Activated effector memory CD4-positive, alpha-beta T cell treated with anti-CD3 and anti-CD28 coated beads, Interleukin-2, amount 50 U/mL, for 16 hours (primary cell): ENCODE data around the gene RHBDL2.
A peak's percentile ranks its signal among the peaks of the same experiment; 100 is the strongest.
"Not testable (repeated sequence)": the region's sequence is repeated elsewhere in the genome, so short reads cannot be mapped to it uniquely, and the experiment has no call there.

ENCODE experiments used
- DNase-seq: peaks from one replicate; pipeline ENCODE4 v3.0.0-alpha.2; 2020

RHBDL2 gene

GRCh38 chr1:38941527-38942019 lies at the start of gene RHBDL2:
RHBDL2 (minus strand) TSS chr1:38941830; CDS start chr1:38919212, 22,618 bp downstream.
- DNase-seq: no peak

GRCh38 chr1:38990738-38991637 lies 49.4 kb upstream of the RHBDL2 start, which contains the start of gene AKIRIN1:
AKIRIN1 (plus strand) TSS chr1:38991276; CDS start chr1:38991381, 105 bp downstream.
- DNase-seq: peak; percentile 99

- DNase-seq: no peak
Measured at GRCh38 chr1:38990386-38990737, 48.7 kb upstream of the RHBDL2 start.

- DNase-seq: no peak
Measured at GRCh38 chr1:38989979-38990378, 48.3 kb upstream of the RHBDL2 start.

DNA sequence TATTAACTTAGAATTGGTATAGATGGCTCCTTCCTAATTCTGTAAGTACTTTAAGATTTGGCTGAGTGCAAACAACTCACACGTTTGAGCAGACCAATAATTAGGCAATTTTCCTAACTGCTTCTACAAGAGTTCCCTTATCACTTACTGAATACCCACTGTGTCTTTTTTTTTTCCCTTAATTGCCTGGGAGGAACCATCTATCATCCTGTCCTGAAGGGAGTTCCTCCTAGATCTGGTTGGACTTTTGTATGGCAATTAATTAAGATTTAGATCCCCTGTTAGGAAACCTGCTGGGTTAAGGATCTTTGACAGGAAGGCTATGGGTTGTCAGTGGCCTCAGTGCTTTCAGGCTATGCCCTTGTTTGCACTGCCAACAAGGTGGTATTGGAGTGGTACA lies 37.8 kb upstream of the RHBDL2 start:
- DNase-seq: not testable (repeated sequence)

- DNase-seq: not testable (repeated sequence)
Measured at GRCh38 chr1:38978245-38978542, 36.6 kb upstream of the RHBDL2 start.

GRCh38 chr1:38977399-38978244 lies 36.0 kb upstream of the RHBDL2 start:
- DNase-seq: peak; percentile 75

DNA sequence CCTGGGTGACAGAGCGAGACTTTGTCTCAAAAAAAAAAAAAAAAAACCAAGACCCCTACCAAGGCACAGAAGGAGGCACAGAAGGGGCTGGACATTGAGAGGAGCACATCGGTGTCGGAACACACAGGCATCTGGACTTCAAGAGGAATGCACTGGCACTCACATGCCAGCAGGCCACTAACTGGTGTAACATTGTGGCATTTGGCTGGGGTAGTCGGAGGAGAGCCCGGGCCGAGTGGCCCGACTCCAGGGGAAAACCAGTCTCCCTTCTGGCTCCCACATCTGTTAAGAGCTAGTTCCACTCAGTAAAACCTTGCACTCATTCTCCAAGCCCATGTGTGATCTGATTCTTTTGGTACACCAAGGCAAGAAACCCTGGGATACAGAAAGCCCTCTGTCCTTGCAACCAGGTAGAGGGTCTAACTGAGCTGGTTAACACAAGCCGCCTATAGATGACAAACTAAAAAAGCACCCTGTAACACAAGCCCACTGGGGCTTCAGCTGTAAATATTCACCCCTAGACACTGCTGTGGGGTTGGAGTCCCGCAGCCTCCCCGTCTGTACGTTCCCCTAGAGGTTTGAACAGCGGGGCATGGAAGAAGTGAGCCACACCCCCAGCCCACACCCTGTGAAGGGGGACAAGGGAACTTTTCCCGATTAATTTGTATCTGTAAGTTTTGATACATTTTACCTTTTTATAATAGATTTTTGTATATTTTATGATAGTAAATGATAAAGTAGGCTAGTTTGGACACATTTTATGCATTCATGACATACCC lies 32.2 kb upstream of the RHBDL2 start:
- no peak for DNase-seq

- DNase-seq: not testable (repeated sequence)
Measured at GRCh38 chr1:38973145-38973544, 31.5 kb upstream of the RHBDL2 start.

DNA sequence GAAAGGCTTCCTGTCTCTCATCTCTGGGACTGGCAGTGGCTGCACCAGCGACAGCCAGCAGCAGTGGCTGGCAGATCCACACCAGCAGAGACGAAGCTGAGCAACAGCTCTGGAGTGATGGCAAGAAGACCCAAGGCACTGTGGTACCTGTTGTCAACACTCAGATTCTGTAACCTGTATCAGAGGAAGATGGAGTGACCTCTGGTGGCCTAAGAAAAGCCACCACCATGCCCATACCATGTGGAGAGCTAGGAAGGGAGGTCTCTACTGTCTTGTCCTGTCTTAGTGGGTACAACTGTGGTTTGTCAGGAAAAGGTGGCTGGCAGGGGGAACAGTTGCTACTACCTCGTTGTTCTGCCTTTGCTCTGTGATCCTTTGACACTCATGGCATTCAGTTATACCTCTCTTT lies 22.5 kb upstream of the RHBDL2 start:
- DNase-seq: no peak

- no peak for DNase-seq
Measured at GRCh38 chr1:38962560-38962959, 20.9 kb upstream of the RHBDL2 start.

DNA sequence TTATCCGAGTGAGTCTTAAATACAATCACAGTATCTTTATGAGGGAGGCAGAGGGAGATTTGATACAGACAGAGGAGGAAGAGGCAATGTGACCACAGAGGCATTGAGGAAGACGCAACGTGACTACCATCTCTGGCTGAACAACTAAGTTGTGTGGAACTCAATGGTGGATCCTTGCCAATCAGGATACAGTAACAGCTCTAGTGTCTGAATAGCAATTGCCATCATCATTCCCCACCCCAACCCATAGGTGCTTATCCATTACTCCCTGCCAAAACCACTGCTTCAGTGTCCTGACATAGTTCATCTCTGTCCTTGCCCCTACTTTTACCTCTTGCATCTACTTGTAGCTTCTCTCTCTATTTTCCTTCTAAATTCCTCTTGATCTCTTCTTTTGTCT lies 20.5 kb upstream of the RHBDL2 start:
- no peak for DNase-seq

DNA sequence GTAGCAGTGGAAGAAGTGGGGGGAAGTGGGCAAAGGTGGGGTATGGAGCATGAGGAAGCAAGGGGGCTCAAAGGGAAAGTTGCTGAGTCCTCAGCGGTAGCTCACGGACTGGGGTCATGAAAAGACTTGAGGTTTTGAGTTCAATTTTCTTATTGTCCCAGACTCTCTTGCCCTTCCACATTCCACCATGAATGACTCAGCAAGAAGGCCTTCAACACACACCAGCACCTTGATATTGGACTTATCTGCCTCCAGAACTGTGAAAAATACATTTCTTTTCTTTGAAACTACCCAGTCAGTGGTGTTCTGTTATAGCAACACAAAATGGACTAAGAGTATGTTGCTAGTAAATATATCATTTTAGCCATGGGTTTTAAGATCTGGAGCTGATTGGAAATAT lies 17.3 kb upstream of the RHBDL2 start:
- no peak for DNase-seq

- DNase-seq: no peak
Measured at GRCh38 chr1:38953433-38953860, 11.8 kb upstream of the RHBDL2 start.

DNA sequence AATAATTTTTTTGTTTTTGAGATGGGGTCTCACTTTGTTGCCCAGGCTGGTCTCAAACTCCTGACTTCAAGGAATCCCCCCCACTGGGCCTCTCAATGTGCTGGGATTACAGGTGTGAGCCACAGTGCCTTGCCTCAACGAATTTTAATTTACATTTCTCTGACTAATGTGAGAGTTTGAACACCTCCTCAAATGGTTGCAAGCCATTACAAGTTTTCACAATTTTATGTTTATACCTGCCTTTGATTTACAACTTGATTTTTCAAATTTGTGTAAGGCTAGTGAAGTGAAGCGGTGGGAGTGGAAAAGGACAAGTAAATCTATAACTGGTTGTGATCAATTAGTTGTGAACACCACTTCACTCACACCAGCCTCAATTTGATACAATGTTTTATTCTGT lies 8.9 kb upstream of the RHBDL2 start:
- no peak for DNase-seq

- no peak for DNase-seq
Measured at GRCh38 chr1:38944547-38944946, 2.9 kb upstream of the RHBDL2 start.

DNA sequence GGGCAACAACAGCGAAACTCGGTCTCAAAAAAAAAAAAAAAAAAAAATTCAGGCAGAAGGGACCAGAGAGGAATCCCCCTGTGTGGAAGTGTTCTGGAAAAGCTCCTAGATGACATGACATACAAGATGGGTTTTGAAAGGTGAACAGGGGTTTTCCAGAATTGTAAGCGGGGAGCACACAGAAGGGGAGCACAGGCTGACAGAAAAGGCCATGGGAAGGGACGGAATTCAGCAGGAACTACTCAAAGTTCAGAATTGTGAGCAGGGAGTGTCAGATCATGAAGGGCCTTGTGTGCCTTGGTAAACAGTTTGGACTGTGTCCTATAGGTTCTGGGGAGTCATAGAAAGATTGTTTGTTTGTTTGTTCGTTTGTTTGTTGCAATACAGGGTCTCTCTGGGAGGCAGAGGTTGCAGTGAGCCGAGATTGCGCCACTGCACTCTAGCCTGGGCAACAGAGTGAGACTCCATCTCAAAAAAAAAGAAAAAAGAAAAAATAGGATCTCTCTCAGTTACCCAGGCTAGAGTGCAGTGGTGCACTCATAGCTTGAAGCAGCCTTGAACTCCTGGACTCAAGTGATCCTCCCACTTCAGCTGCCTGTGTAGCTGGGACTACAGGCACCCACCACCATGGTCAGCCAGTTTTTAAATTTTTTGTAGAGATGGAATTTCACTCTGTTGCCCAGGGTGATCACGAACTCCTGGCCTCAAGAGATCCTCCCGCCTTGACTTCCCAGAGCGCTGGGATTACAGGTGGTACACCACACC lies 1.2 kb upstream of the RHBDL2 start:
- DNase-seq: no peak

DNA sequence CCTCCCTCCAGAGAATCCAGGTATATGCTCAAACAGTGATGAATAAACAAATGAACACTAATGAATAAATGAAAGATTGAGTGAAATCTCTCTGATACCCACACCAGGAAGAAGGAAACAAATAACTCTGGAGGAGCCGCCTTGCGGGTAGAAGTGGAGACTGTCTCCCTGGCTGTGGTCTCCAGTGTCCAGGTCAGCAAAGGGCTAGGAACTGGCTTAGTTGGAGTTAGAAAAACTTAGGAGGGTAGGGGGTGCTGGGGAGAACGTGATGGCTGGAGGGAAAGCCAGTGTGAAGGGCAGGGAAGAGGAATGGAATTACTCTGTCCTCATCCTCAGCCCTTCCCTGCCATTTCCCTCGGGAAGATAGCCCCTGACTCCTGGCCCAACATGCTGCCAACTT lies 537 bp downstream of the RHBDL2 start:
- no peak for DNase-seq

GRCh38 chr1:38940339-38941047 lies 1.1 kb downstream of the RHBDL2 start:
- no peak for DNase-seq

DNA sequence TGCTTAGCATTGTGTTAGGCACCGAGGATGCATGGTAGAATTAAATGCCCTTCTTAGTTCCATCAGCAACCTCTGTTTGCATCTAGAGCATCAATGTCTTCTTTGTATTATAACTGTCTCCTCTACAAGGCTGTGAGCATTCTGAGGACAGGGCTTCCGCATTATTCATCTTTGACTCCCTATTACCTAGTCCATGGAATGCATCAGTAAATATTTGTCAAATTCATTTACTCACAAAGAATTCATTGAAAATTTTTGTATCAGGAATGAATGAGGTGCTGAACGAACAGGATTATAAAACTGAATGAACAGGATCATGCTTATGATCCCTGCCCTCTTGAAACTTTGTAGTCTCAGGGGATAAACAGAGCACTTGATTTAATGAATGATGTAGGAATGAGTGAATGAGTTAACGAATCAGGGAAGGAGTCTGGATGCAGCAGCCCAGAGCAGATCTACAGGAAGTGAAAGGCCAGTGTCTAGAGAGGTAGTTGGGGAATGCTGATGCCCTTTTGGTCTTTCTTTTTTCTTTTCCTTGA lies 2.8 kb downstream of the RHBDL2 start:
- DNase-seq: no peak

DNA sequence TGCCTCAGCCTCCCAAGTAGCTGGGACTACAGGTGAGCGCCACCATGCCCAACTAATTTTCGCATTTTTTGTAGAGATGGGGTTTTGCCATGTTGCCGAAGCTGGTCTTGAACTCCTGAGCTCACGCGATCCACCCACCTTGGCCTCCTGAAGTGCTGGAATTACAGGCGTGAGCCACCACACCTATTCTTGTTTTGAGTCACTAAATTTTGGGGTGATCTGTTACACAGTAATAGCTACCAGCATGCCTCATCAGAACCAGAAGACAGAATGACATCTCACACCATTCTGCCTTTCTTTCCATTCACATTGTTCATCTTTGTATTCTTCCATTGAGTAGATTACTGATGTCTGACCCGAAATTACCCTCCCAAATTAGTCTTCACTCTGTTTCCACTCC lies 9.1 kb downstream of the RHBDL2 start:
- DNase-seq: no peak
